HepG2 (cell line): ENCODE results near the gene CEACAM16. TPM values are rescaled to one million over a fixed set of nuclear protein-coding genes. Genes with fewer than 3 reads are reported as not detected.

ENCODE experiments used
- BRD4 ChIP-seq: sonication (generic); formaldehyde crosslinking; IDR thresholded peaks from 2 replicates; pipeline ENCODE4 v1.4.0; 2020; ENCODE audit warnings: missing genetic modification reagents
- HIC2 ChIP-seq: sonication (generic); formaldehyde crosslinking; IDR thresholded peaks from 2 replicates; pipeline ENCODE4 v1.9.0; 2022; ENCODE audit warnings: low read depth, missing genetic modification reagents
- HOMEZ ChIP-seq: IDR thresholded peaks from 2 replicates; pipeline ENCODE4 v1.6.1; 2016; ENCODE audit warnings: low read depth
- MAFK ChIP-seq, 2 experiments: IDR thresholded peaks in 1 of 2; conservative IDR thresholded peaks in 1 of 2; 2 replicates each; pipeline ENCODE4 v1.6.1; 2011; ENCODE audit warnings: improper control_type of control experiment in 2 of 2, low read length in 2 of 2
- NCOR1 ChIP-seq: fragments of 200-600 bp; sonication (generic); IDR thresholded peaks from 2 replicates; pipeline ENCODE4 v1.7.0; 2017; ENCODE audit warnings: antibody characterized with exemption, low read length, borderline replicate concordance
- PAWR ChIP-seq: sonication (generic); formaldehyde crosslinking; IDR thresholded peaks from 2 replicates; pipeline ENCODE4 v1.4.0; 2020; ENCODE audit warnings: missing genetic modification reagents, mild to moderate bottlenecking, borderline replicate concordance
- SYNCRIP ChIP-seq: fragments of 200-400 bp; formaldehyde crosslinking; IDR thresholded peaks from 2 replicates; pipeline ENCODE4 v1.6.1; 2018; ENCODE audit warnings: mild to moderate bottlenecking, low read depth, low read length; ENCODE audit not compliant: insufficient read depth
- ZFX ChIP-seq: sonication (generic); formaldehyde crosslinking; IDR thresholded peaks from 2 replicates; pipeline ENCODE4 v1.4.0; 2020; ENCODE audit warnings: mild to moderate bottlenecking, low read depth, missing genetic modification reagents, moderate library complexity
- ZNF207 ChIP-seq: fragments of 450-650 bp; IDR thresholded peaks from 2 replicates; pipeline ENCODE4 v1.6.1; 2016; ENCODE audit warnings: antibody characterized with exemption, borderline replicate concordance
- ZNF3 ChIP-seq: IDR thresholded peaks from 2 replicates; pipeline ENCODE4 v1.7.0; 2017; ENCODE audit warnings: inconsistent platforms
- ZNF564 ChIP-seq: sonication (generic); formaldehyde crosslinking; IDR thresholded peaks from 2 replicates; pipeline ENCODE4 v1.8.1; 2023; ENCODE audit warnings: mild to moderate bottlenecking, missing genetic modification reagents
- ZNF629 ChIP-seq: sonication (generic); formaldehyde crosslinking; conservative IDR thresholded peaks from 2 replicates; pipeline ENCODE4 v1.5.0; 2020; ENCODE audit warnings: missing genetic modification reagents
- polyA plus RNA-seq, 8 experiments: library from polyadenylated mRNA; depleted of rRNA in 3 of 8; stranded (reverse) in 7 of 8; unstranded in 1 of 8; fragments of >200 nt; fragmentation: Illumina TruSeq in 4 of 8; extraction: Trizol in 4 of 8; gene quantifications; 2 replicates each; pipeline versions ENCODE4 v1.2.1 to v1.2.3, GENCODE V29; 2011 to 2016; ENCODE audit warnings: low read depth in 4 of 8, missing spikeins in 1 of 8, mixed read lengths in 1 of 8; ENCODE audit not compliant: insufficient read depth in 1 of 8
- total RNA-seq, 5 experiments: library from RNA; depleted of rRNA; stranded (reverse); fragments of >200 nt; fragmentation: Illumina TruSeq; extraction: Trizol; gene quantifications; 2 replicates each; pipeline ENCODE4 v1.2.3, GENCODE V29; 2016; ENCODE audit warnings: low read depth in 1 of 5
- TF ChIP-seq, protein P1 (sequence below): sonication (generic); formaldehyde crosslinking; IDR thresholded peaks from 2 replicates; pipeline ENCODE4 v1.4.0; 2020; ENCODE audit warnings: missing genetic modification reagents
- TF ChIP-seq, protein P2 (sequence below): sonication (generic); formaldehyde crosslinking; IDR thresholded peaks from 2 replicates; pipeline ENCODE4 v1.8.0; 2022; ENCODE audit warnings: missing genetic modification reagents, mild to moderate bottlenecking, moderate library complexity, borderline replicate concordance
- TF ChIP-seq, protein P3 (sequence below): sonication (generic); formaldehyde crosslinking; IDR thresholded peaks from 2 replicates; pipeline ENCODE4 v1.4.0; 2020; ENCODE audit warnings: missing genetic modification reagents
- TF ChIP-seq, protein P4 (sequence below): IDR thresholded peaks from 2 replicates; pipeline ENCODE4 v1.6.1; 2012; ENCODE audit warnings: inconsistent platforms
- TF ChIP-seq, protein P5 (sequence below): sonication (generic); formaldehyde crosslinking; IDR thresholded peaks from 2 replicates; pipeline ENCODE4 v1.8.0; 2022; ENCODE audit warnings: mild to moderate bottlenecking, missing genetic modification reagents, moderate library complexity
- TF ChIP-seq, protein P6 (sequence below): sonication (generic); formaldehyde crosslinking; IDR thresholded peaks from 2 replicates; pipeline ENCODE4 v1.8.1; 2023; ENCODE audit warnings: mild to moderate bottlenecking, missing genetic modification reagents

Gene CEACAM16
- total and polyA plus RNA-seq, 2 of the 13 experiments (the other 11 are each of a cell fraction or from before 2014, with no cell fraction given), result not detected

DNA sequence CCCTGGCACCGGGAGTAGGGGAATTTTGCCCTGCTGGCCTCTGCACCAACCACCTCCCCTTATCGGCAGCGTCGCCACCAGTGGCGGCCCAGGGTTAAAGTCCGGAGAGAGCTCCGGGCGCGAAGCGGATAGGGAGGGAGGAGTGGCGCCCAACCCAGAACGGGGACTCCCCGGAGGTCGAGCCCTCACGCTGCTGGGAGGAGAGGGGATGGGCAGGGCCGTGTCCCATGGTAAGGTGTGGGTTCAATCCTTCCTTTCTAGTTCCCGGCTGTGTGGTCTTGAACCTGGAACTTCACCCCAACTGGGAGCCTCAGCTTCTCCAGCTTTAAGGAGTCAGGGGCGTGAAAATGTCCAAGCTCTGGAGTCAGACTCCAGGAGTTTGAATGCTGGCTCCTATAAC lies 26.3 kb downstream of the CEACAM16 start (continued):
- TF ChIP-seq, protein P1, sequence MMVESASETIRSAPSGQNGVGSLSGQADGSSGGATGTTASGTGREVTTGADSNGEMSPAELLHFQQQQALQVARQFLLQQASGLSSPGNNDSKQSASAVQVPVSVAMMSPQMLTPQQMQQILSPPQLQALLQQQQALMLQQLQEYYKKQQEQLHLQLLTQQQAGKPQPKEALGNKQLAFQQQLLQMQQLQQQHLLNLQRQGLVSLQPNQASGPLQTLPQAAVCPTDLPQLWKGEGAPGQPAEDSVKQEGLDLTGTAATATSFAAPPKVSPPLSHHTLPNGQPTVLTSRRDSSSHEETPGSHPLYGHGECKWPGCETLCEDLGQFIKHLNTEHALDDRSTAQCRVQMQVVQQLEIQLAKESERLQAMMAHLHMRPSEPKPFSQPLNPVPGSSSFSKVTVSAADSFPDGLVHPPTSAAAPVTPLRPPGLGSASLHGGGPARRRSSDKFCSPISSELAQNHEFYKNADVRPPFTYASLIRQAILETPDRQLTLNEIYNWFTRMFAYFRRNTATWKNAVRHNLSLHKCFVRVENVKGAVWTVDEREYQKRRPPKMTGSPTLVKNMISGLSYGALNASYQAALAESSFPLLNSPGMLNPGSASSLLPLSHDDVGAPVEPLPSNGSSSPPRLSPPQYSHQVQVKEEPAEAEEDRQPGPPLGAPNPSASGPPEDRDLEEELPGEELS, result peak; percentile 38; the same call in 1 of the 2 replicates
- TF ChIP-seq, protein P2, sequence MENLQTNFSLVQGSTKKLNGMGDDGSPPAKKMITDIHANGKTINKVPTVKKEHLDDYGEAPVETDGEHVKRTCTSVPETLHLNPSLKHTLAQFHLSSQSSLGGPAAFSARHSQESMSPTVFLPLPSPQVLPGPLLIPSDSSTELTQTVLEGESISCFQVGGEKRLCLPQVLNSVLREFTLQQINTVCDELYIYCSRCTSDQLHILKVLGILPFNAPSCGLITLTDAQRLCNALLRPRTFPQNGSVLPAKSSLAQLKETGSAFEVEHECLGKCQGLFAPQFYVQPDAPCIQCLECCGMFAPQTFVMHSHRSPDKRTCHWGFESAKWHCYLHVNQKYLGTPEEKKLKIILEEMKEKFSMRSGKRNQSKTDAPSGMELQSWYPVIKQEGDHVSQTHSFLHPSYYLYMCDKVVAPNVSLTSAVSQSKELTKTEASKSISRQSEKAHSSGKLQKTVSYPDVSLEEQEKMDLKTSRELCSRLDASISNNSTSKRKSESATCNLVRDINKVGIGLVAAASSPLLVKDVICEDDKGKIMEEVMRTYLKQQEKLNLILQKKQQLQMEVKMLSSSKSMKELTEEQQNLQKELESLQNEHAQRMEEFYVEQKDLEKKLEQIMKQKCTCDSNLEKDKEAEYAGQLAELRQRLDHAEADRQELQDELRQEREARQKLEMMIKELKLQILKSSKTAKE (CRISPR knock-in tag), result peak; percentile 63; the same call in 1 of the 2 replicates
- TF ChIP-seq BRD4 (no peak), PAWR (CRISPR knock-in tag) (no peak), HIC2 (CRISPR knock-in tag) (peak; percentile 98), NCOR1 (peak; percentile 58; the same call in 1 of the 2 replicates), ZNF629 (CRISPR knock-in tag) (no peak), ZNF564 (no peak), SYNCRIP (no peak), HOMEZ (CRISPR knock-in tag) (0 out of 2 replicates have a peak, but pooled peaks have one; percentile 51), ZNF207 (no peak), ZFX (CRISPR knock-in tag) (peak; percentile 41; the same call in 1 of the 2 replicates), ZNF3 (CRISPR knock-in tag) (no peak), MAFK (conservative IDR thresholded peaks at IDR 0.05 in 1 of 2, IDR thresholded peaks at IDR 0.05 in 1 of 2; ENCODE audit: low read length in 2 of 2) (no peak)
- TF ChIP-seq, protein P3, sequence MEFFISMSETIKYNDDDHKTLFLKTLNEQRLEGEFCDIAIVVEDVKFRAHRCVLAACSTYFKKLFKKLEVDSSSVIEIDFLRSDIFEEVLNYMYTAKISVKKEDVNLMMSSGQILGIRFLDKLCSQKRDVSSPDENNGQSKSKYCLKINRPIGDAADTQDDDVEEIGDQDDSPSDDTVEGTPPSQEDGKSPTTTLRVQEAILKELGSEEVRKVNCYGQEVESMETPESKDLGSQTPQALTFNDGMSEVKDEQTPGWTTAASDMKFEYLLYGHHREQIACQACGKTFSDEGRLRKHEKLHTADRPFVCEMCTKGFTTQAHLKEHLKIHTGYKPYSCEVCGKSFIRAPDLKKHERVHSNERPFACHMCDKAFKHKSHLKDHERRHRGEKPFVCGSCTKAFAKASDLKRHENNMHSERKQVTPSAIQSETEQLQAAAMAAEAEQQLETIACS (CRISPR knock-in tag), result no peak
- TF ChIP-seq, protein P4, sequence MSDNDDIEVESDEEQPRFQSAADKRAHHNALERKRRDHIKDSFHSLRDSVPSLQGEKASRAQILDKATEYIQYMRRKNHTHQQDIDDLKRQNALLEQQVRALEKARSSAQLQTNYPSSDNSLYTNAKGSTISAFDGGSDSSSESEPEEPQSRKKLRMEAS, result peak; percentile 48; the same call in 1 of the 2 replicates
- TF ChIP-seq, protein P5, sequence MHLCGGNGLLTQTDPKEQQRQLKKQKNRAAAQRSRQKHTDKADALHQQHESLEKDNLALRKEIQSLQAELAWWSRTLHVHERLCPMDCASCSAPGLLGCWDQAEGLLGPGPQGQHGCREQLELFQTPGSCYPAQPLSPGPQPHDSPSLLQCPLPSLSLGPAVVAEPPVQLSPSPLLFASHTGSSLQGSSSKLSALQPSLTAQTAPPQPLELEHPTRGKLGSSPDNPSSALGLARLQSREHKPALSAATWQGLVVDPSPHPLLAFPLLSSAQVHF, result no peak
- TF ChIP-seq, protein P6, sequence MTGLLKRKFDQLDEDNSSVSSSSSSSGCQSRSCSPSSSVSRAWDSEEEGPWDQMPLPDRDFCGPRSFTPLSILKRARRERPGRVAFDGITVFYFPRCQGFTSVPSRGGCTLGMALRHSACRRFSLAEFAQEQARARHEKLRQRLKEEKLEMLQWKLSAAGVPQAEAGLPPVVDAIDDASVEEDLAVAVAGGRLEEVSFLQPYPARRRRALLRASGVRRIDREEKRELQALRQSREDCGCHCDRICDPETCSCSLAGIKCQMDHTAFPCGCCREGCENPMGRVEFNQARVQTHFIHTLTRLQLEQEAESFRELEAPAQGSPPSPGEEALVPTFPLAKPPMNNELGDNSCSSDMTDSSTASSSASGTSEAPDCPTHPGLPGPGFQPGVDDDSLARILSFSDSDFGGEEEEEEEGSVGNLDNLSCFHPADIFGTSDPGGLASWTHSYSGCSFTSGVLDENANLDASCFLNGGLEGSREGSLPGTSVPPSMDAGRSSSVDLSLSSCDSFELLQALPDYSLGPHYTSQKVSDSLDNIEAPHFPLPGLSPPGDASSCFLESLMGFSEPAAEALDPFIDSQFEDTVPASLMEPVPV, result no peak
